Ishikawa (cell line): ENCODE data around the gene SLFN5.
"Not testable (repeated sequence)": the region's sequence is repeated elsewhere in the genome, so short reads cannot be mapped to it uniquely, and the experiment has no call there.

Experiments
- CEBPB ChIP-seq: IDR thresholded peaks from 2 replicates; pipeline ENCODE4 v1.6.1; 2012
- CREB1 ChIP-seq: IDR thresholded peaks from 2 replicates; pipeline ENCODE4 v1.6.1; 2012; ENCODE audit warnings: low read depth
- EGR1 ChIP-seq: IDR thresholded peaks from 2 replicates; pipeline ENCODE4 v1.6.1; 2012
- EP300 ChIP-seq: IDR thresholded peaks from 2 replicates; pipeline ENCODE4 v1.6.1; 2012; ENCODE audit warnings: borderline replicate concordance
- FOXM1 ChIP-seq: IDR thresholded peaks from 2 replicates; pipeline ENCODE4 v1.6.1; 2012; ENCODE audit warnings: low read depth, borderline replicate concordance
- MAX ChIP-seq: IDR thresholded peaks from 2 replicates; pipeline ENCODE4 v1.6.1; 2012
- NFIC ChIP-seq: IDR thresholded peaks from 2 replicates; pipeline ENCODE4 v1.6.1; 2012
- RAD21 ChIP-seq: IDR thresholded peaks from 2 replicates; pipeline ENCODE4 v1.6.1; 2012; ENCODE audit warnings: low read depth
- REST ChIP-seq: IDR thresholded peaks from 2 replicates; pipeline ENCODE4 v1.6.1; 2012; ENCODE audit warnings: low read depth, mild to moderate bottlenecking
- TAF1 ChIP-seq: IDR thresholded peaks from 2 replicates; pipeline ENCODE4 v1.6.1; 2012; ENCODE audit warnings: low read depth, mild to moderate bottlenecking
- TCF12 ChIP-seq: IDR thresholded peaks from 2 replicates; pipeline ENCODE4 v1.6.1; 2012; ENCODE audit warnings: low read depth
- TEAD4 ChIP-seq: IDR thresholded peaks from 2 replicates; pipeline ENCODE4 v1.6.1; 2012
- USF1 ChIP-seq: IDR thresholded peaks from 2 replicates; pipeline ENCODE4 v1.6.1; 2012
- YY1 ChIP-seq: IDR thresholded peaks from 2 replicates; pipeline ENCODE4 v1.6.1; 2012; ENCODE audit warnings: low read depth
- ZBTB7A ChIP-seq: IDR thresholded peaks from 2 replicates; pipeline ENCODE4 v1.6.1; 2012; ENCODE audit warnings: low read depth

Gene SLFN5

GRCh38 chr17:35242805-35243560 is at the start of gene SLFN5:
Gene SLFN5 (plus strand): TSS chr17:35243072. CDS start chr17:35258691, 15,619 bp downstream.
- TF ChIP-seq TCF12 (0 out of 2 replicates have a peak, but pooled peaks have one; percentile 5), EGR1 (no peak), MAX (no peak), RAD21 (no peak)

GRCh38 chr17:35194001-35194400 is 48.9 kb upstream of the SLFN5 start, which contains the start of gene SLC35G3:
Gene SLC35G3 (minus strand): TSS chr17:35194393. CDS start chr17:35194307, 86 bp downstream.
- not testable (repeated sequence) for TF ChIP-seq MAX, CEBPB, NFIC

- TF ChIP-seq REST (no peak), CEBPB (no peak), RAD21 (no peak)
Observed at GRCh38 chr17:35210741-35211140, 32.1 kb upstream of the SLFN5 start.

- TF ChIP-seq TAF1 (no peak), USF1 (no peak), RAD21 (no peak), TCF12 (no peak), EP300 (no peak), CREB1 (no peak), NFIC (no peak), CEBPB (no peak), MAX (no peak), TEAD4 (no peak), ZBTB7A (no peak), REST (no peak), EGR1 (no peak), FOXM1 (no peak), YY1 (no peak)
Observed at GRCh38 chr17:35212668-35213067, 30.2 kb upstream of the SLFN5 start.

- TF ChIP-seq EGR1, result no peak
- no peak for TF ChIP-seq USF1
- TF ChIP-seq ZBTB7A, result no peak
- TF ChIP-seq RAD21, result no peak
- no peak for TF ChIP-seq CEBPB
- TF ChIP-seq REST, result no peak
- no peak for TF ChIP-seq TCF12
- TF ChIP-seq TEAD4, result no peak
- TF ChIP-seq CREB1, result no peak
- no peak for TF ChIP-seq NFIC
- no peak for TF ChIP-seq TAF1
- TF ChIP-seq EP300, result no peak
- no peak for TF ChIP-seq YY1
- TF ChIP-seq FOXM1, result no peak
- TF ChIP-seq MAX, result no peak
Observed at GRCh38 chr17:35213412-35213940, 29.4 kb upstream of the SLFN5 start.
